NT2/D1 (cell line): ENCODE data around the gene OR51B6.

Experiments used
- DNase-seq: peaks from one replicate; pipeline ENCODE4 v3.0.0-alpha.2; 2011; ENCODE audit warnings: low read depth, low spot score
- H3K27me3 ChIP-seq: 2 replicates; pipeline ENCODE4 v1.6.0; 2011; ENCODE audit warnings: mild to moderate bottlenecking; ENCODE audit not compliant: insufficient read length, insufficient read depth
- H3K36me3 ChIP-seq: 2 replicates; pipeline ENCODE4 v1.6.1; 2011; ENCODE audit warnings: mild to moderate bottlenecking, low read length, mixed read lengths; ENCODE audit not compliant: insufficient read depth, insufficient read length
- H3K4me1 ChIP-seq: 2 replicates; pipeline ENCODE4 v1.5.1; 2011; ENCODE audit not compliant: insufficient read depth, insufficient read length
- H3K4me3 ChIP-seq: 2 replicates; pipeline ENCODE4 v1.5.1; 2011; ENCODE audit warnings: low read depth; ENCODE audit not compliant: insufficient read length
- H3K9ac ChIP-seq: 2 replicates; pipeline ENCODE4 v1.6.0; 2011; ENCODE audit warnings: low read depth; ENCODE audit not compliant: insufficient read length
- H3K9me3 ChIP-seq: 2 replicates; pipeline ENCODE4 v1.5.1; 2011; ENCODE audit warnings: mild to moderate bottlenecking, low read length; ENCODE audit not compliant: insufficient read depth
- SUZ12 ChIP-seq: IDR thresholded peaks from 2 replicates; pipeline ENCODE4 v1.6.1; 2011; ENCODE audit not compliant: insufficient read length, insufficient read depth; ENCODE audit errors: extremely low read depth
- YY1 ChIP-seq: IDR thresholded peaks from 2 replicates; pipeline ENCODE4 v1.6.1; 2011; ENCODE audit not compliant: insufficient read length, insufficient read depth
- ZNF274 ChIP-seq: IDR thresholded peaks from 2 replicates; pipeline ENCODE4 v1.6.1; 2011; ENCODE audit warnings: mild to moderate bottlenecking, low read depth, low read length

The OR51B6 gene

GRCh38 chr11:5366856-5367255 lies 15.5 kb downstream of the OR51B6 start:
- Histone ChIP-seq H3K4me3 (no peak overlapping the region), H3K4me1 (no peaks in the 10 kb centered on the region), H3K36me3 (no peaks in the 10 kb centered on the region), H3K9ac (no peak overlapping the region), H3K27me3 (no peaks in the 10 kb centered on the region), H3K9me3 (no peaks in the 10 kb centered on the region)
- TF ChIP-seq YY1 (no peak), SUZ12 (no peak), ZNF274 (no peak)
- no peak for DNase-seq

DNA sequence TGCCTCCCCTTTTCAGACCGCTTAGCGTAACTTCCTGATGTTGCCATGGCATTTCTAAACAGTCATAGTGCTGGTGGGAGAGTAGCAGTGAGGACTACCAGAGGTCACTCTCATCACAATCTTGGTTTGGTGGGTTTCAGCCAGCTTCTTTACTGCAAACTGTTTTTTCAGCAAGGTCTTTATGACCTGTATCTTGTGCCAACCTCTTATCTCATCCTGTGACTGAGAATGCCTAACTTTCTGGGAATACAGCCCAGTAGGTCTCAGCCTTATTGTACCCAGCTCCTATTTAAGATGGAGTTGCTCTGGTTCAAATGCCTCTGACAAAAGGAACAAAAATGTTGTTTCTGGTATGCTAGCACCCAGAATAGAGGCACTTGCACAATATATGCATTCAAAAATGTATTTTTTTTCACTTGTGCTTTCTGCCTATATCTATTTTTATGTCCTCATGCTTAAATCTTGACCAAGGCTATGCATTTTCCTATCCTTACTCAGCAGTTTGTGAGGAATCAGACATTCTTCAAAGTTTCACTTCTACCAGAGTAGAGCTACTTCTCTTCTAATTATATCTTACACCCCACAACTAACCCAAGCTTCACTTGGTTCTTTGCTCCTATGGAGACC lies 16.3 kb downstream of the OR51B6 start:
- H3K27me3 ChIP-seq, result no peaks in the 10 kb centered on the region
- H3K36me3 ChIP-seq, result no peaks in the 10 kb centered on the region
- TF ChIP-seq ZNF274, result no peak
- no peak for TF ChIP-seq YY1
- no peak for TF ChIP-seq SUZ12
- DNase-seq, result no peak
- no peaks in the 10 kb centered on the region for H3K4me1 ChIP-seq
- H3K9me3 ChIP-seq, result peaks cover 2% of the 10 kb centered on the region
- no peak overlapping the region for H3K9ac ChIP-seq
- H3K4me3 ChIP-seq, result no peak overlapping the region

DNA sequence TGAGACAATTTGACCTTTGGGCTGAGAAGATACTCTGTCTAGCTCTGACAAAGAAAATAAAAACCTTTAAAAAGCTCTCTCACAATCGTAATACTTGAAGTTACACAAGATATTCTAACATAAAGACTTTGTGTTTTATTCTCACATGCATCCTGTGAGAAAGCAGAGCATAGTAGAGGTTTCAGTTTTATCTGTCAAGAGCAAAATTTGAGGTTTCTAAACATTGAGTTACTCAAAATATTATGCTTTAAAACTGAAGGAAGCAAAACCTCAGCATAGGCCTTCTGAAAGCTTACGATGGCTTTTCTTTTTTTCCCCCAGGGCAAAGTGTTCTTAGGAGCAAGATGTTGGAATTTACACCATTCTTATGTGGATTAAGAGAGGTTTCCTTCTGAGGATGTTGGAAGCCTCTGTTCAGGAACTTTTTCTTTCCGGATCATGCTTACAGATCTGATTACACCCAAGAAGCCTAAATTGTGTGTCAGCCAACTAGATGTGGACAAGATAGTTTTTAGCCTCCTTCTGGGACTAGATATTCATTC lies 17.3 kb downstream of the OR51B6 start:
- DNase-seq, result peak; percentile 73
- Histone ChIP-seq H3K4me3 (no peak overlapping the region), H3K36me3 (no peaks in the 10 kb centered on the region), H3K27me3 (no peaks in the 10 kb centered on the region), H3K9ac (no peak overlapping the region), H3K4me1 (no peaks in the 10 kb centered on the region), H3K9me3 (peaks cover 12% of the 10 kb centered on the region)
- no peak for TF ChIP-seq YY1
- no peak for TF ChIP-seq ZNF274
- no peak for TF ChIP-seq SUZ12

DNA sequence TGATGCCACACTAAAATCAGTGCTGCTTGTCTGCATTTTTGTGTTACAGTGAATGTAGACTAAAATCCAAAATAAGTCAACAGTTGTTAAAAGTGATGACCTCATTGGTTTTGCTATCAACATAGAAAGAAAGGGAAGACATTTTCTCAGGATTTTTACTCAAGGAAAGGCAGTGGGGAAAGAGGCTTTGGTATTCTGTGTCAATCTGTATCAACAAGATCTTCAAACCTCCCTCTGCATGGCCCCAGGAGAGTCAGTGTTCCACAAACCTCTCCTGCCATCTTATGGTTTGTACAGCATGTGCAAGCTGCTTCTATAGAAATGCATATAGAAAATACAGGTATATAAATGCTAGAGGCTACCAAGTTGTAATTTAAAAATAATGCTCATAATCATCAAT lies 18.5 kb downstream of the OR51B6 start:
- no peak for DNase-seq
- Histone ChIP-seq H3K9me3 (peaks cover 12% of the 10 kb centered on the region), H3K4me1 (no peaks in the 10 kb centered on the region), H3K36me3 (no peaks in the 10 kb centered on the region), H3K4me3 (no peak overlapping the region), H3K27me3 (no peaks in the 10 kb centered on the region), H3K9ac (no peak overlapping the region)
- TF ChIP-seq ZNF274 (no peak), SUZ12 (no peak), YY1 (no peak)

DNA sequence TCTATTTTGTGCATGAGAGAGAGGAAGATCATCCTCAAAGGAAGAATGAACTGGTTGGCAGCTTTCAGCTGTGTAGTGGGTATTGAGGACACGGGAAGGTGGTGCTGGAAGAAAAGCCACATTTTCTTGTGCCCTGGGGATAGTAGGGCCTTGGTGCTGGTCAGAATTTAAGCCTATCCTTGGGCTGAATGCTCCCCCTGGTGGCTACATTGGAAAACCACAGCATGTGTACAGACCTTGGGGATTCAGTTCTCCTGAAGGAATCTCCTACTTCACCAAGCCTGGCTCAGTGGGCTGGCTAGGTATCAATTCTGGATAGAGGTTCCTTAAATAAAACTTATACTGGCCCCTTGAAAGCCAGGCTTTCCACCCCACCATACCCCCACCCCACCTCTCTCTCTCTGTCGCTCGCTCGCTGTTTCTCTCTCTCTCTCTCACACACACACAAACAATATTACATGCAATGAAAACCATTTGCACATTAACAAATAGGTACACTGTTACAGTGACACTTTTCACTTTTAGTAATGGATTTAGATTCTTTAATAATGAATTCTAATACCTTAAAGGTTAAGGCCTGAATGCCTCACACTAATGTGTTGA lies 29.5 kb downstream of the OR51B6 start:
- H3K27me3 ChIP-seq, result no peaks in the 10 kb centered on the region
- no peaks in the 10 kb centered on the region for H3K36me3 ChIP-seq
- H3K4me3 ChIP-seq, result no peak overlapping the region
- no peak overlapping the region for H3K9ac ChIP-seq
- no peaks in the 10 kb centered on the region for H3K4me1 ChIP-seq
- DNase-seq, result peak; percentile 78
- TF ChIP-seq SUZ12 (no peak), YY1 (no peak), ZNF274 (no peak)
- H3K9me3 ChIP-seq, result no peaks in the 10 kb centered on the region

DNA sequence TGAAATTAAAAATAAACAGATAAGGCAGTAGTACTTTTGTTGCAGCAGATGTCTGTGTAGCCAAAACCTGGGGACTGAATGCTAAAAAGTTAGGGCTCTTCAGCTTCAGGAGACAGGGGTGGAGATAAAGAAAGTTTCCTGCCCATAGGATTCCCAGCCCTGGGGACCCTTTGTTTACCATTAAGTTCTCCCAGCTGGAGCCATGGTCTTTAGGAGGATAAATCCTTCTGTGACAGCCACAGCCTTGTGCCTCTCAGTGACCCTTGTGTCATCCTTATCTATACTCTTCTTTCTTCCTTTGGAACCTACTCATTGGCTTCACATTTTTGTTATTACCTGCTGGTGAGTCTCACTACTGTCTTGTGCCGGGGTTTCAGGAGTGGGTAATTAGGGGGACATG lies 32.3 kb downstream of the OR51B6 start, which contains the start of gene OR51M1:
TSS of gene OR51M1 (plus strand) at position 237 of the 400 bp plus-strand sequence. CDS start 5,587 bp downstream, outside the sequence.
- Histone ChIP-seq H3K27me3 (no peaks in the 10 kb centered on the region), H3K4me3 (no peak within 1 kb of the TSS), H3K4me1 (no peaks in the 10 kb centered on the region), H3K36me3 (no peaks in the 10 kb centered on the region), H3K9ac (no peak within 1 kb of the TSS), H3K9me3 (no peaks in the 10 kb centered on the region)
- DNase-seq, result no peak
- TF ChIP-seq ZNF274 (no peak), YY1 (no peak), SUZ12 (no peak)

DNA sequence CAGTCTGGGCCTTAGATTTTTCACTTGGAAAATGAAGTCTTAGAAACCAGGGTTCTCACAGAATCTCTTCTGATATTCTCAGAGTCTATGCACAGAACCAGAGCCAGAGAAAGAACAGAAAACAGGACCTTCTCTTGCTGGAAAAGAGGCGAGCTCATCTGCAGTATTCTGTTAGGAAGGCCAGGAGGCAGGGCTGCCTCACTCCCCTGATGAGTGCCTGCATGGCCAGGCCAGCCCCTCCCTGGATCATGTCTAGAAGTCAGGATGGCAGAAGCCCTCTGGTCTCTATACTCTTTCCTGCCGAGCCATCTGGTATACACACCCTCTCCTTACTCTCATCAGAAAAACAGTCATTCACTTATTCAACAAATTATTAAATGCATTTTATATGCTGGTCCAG lies 33.0 kb downstream of the OR51B6 start:
- Histone ChIP-seq H3K9me3 (no peaks in the 10 kb centered on the region), H3K27me3 (no peaks in the 10 kb centered on the region)
- no peak for TF ChIP-seq SUZ12
- TF ChIP-seq YY1, result no peak
- no peak for TF ChIP-seq ZNF274

More for the DNA sequence above, 33.0 kb downstream of the OR51B6 start:
- H3K36me3 ChIP-seq, result no peaks in the 10 kb centered on the region
- no peak for DNase-seq
- H3K9ac ChIP-seq, result no peak overlapping the region
- H3K4me3 ChIP-seq, result no peak overlapping the region
- no peaks in the 10 kb centered on the region for H3K4me1 ChIP-seq
